Trophoblast cell (in vitro differentiated cells and primary cell): Measurements from ENCODE around the gene AP2A2.

ENCODE experiments used
- DNase-seq, 2 donors: peaks; one replicate each; pipeline ENCODE4 v3.0.0-alpha.2; 2016
- H2AFZ ChIP-seq: 2 replicates; pipeline ENCODE4 v1.6.1; 2013; ENCODE audit warnings: low read length, moderate library complexity, mild to moderate bottlenecking; ENCODE audit not compliant: insufficient read depth, poor library complexity
- H2AK5ac ChIP-seq: 2 replicates; pipeline ENCODE4 v1.6.1; 2013; ENCODE audit warnings: mild to moderate bottlenecking, low read length
- H2BK120ac ChIP-seq: 2 replicates; pipeline ENCODE4 v1.6.1; 2013; ENCODE audit warnings: low read length, mild to moderate bottlenecking, moderate library complexity; ENCODE audit not compliant: insufficient read depth, poor library complexity
- H2BK12ac ChIP-seq: 2 replicates; pipeline ENCODE4 v1.6.1; 2013; ENCODE audit warnings: mild to moderate bottlenecking, low read length, moderate library complexity
- H2BK5ac ChIP-seq: 2 replicates; pipeline ENCODE4 v1.6.1; 2013; ENCODE audit warnings: low read length, low read depth, moderate library complexity, mild to moderate bottlenecking; ENCODE audit not compliant: poor library complexity
- H3K14ac ChIP-seq: 2 replicates; pipeline ENCODE4 v1.6.1; 2013; ENCODE audit warnings: mild to moderate bottlenecking, low read length
- H3K18ac ChIP-seq: 2 replicates; pipeline ENCODE4 v1.6.1; 2013; ENCODE audit warnings: mild to moderate bottlenecking, low read length
- H3K23ac ChIP-seq: 2 replicates; pipeline ENCODE4 v1.6.1; 2013; ENCODE audit warnings: low read length
- H3K27ac ChIP-seq: 2 replicates; pipeline ENCODE4 v1.5.1; 2013; ENCODE audit warnings: low read depth, mild to moderate bottlenecking, inconsistent platforms, low read length, moderate library complexity
- H3K27me3 ChIP-seq: 2 replicates; pipeline ENCODE4 v1.6.1; 2013; ENCODE audit warnings: inconsistent platforms, mild to moderate bottlenecking, low read length, moderate library complexity; ENCODE audit not compliant: insufficient read depth
- H3K36me3 ChIP-seq, 2 experiments: 1 replicate in 1 of 2; 2 replicates in 1 of 2; pipeline ENCODE4 v1.6.1; 2013; ENCODE audit warnings: low read length in 2 of 2, mild to moderate bottlenecking in 2 of 2, moderate library complexity in 1 of 2; ENCODE audit not compliant: insufficient read depth in 2 of 2, control insufficient read depth in 1 of 2
- H3K4ac ChIP-seq: 2 replicates; pipeline ENCODE4 v1.6.1; 2013; ENCODE audit warnings: low read depth, mild to moderate bottlenecking, low read length, moderate library complexity
- H3K4me1 ChIP-seq, 2 experiments: 1 replicate in 1 of 2; 2 replicates in 1 of 2; pipeline ENCODE4 v1.6.1; 2013; ENCODE audit warnings: low read length in 2 of 2, mild to moderate bottlenecking in 2 of 2, moderate library complexity in 1 of 2; ENCODE audit not compliant: insufficient read depth in 2 of 2, control insufficient read depth in 1 of 2
- H3K4me2 ChIP-seq: 2 replicates; pipeline ENCODE4 v1.6.1; 2013; ENCODE audit warnings: inconsistent platforms, mild to moderate bottlenecking, low read length, moderate library complexity
- H3K4me3 ChIP-seq: 2 replicates; pipeline ENCODE4 v1.5.1; 2013; ENCODE audit warnings: mild to moderate bottlenecking, low read depth, low read length, inconsistent platforms
- H3K79me1 ChIP-seq: one replicate; pipeline ENCODE4 v1.6.1; 2013; ENCODE audit warnings: low read length
- H3K79me2 ChIP-seq: 2 replicates; pipeline ENCODE4 v1.6.1; 2013; ENCODE audit warnings: low read length, mild to moderate bottlenecking; ENCODE audit not compliant: control insufficient read depth, insufficient read depth, poor library complexity
- H3K9ac ChIP-seq: 2 replicates; pipeline ENCODE4 v1.6.1; 2013; ENCODE audit warnings: mild to moderate bottlenecking, low read length
- H3K9me3 ChIP-seq: 2 replicates; pipeline ENCODE4 v1.6.1; 2013; ENCODE audit warnings: low read depth, mild to moderate bottlenecking, control low read depth, inconsistent platforms, low read length; ENCODE audit not compliant: insufficient read depth
- H4K12ac ChIP-seq: 2 replicates; pipeline ENCODE4 v1.6.1; 2013; ENCODE audit warnings: low read depth, mild to moderate bottlenecking, low read length, moderate library complexity
- H4K8ac ChIP-seq: 2 replicates; pipeline ENCODE4 v1.6.1; 2013; ENCODE audit warnings: low read depth, mild to moderate bottlenecking, low read length, moderate library complexity
- H4K91ac ChIP-seq: one replicate; pipeline ENCODE4 v1.6.1; 2013; ENCODE audit warnings: low read depth, mild to moderate bottlenecking, low read length, moderate library complexity
- WGBS: extraction: QIAGEN DNeasy Blood & Tissue Kit; methylation state at CpG from one replicate; pipeline ENCODE4 v1.1.7; 2013; ENCODE audit warnings: missing lambda C conversion rate; ENCODE audit not compliant: insufficient read length, insufficient coverage; ENCODE audit errors: extremely low coverage; 5-methylcytosine and 5-hydroxymethylcytosine counted together

The AP2A2 gene

DNA sequence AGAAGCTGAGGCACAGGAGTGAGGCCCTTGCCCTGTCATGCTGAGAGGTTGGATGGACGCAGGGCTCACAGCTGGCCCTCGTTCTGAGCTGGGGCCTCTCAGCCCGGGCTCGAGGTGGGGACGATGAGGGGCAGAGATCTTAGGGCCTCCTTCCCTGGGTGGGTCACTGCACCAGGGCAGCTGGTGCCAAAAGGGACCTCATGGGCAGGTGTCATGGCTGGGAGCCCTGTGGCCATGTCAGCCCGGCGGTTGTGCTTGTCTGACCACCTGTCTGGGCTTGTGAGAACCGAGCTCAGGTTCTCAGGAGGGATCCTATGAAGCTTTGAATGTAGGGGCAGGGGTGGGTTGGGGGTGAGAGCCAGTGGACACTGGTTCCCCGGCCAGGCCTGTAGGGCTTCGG is 112.7 kb downstream of the AP2A2 start:
- H3K4me3 ChIP-seq = no peak overlapping the region
- H4K12ac ChIP-seq = no peak overlapping the region
- H2BK12ac ChIP-seq = no peak overlapping the region
- no peak overlapping the region for H4K91ac ChIP-seq
- H3K27me3 ChIP-seq = no peaks in the 10 kb centered on the region
- no peak overlapping the region for H3K23ac ChIP-seq
- H3K27ac ChIP-seq = no peak overlapping the region
- H3K18ac ChIP-seq = no peak overlapping the region
- no peak overlapping the region for H2AFZ ChIP-seq
- no peak overlapping the region for H3K4me2 ChIP-seq
- no peaks in the 10 kb centered on the region for H3K4me1 ChIP-seq
- no peak overlapping the region for H2BK5ac ChIP-seq
- H3K79me2 ChIP-seq = no peaks in the 10 kb centered on the region
- H3K9me3 ChIP-seq = peaks cover 6% of the 10 kb centered on the region
- no peak overlapping the region for H3K4ac ChIP-seq
- WGBS = no CpG with 5 or more reads among the region's 10 CpGs
- no peak overlapping the region for H4K8ac ChIP-seq
- no peaks in the 10 kb centered on the region for H3K36me3 ChIP-seq
- no peak overlapping the region for H3K14ac ChIP-seq
- DNase-seq = no peak
- no peaks in the 10 kb centered on the region for H3K79me1 ChIP-seq
- H2BK120ac ChIP-seq = no peak overlapping the region
- H2AK5ac ChIP-seq = no peak overlapping the region
- H3K9ac ChIP-seq = no peak overlapping the region

DNA sequence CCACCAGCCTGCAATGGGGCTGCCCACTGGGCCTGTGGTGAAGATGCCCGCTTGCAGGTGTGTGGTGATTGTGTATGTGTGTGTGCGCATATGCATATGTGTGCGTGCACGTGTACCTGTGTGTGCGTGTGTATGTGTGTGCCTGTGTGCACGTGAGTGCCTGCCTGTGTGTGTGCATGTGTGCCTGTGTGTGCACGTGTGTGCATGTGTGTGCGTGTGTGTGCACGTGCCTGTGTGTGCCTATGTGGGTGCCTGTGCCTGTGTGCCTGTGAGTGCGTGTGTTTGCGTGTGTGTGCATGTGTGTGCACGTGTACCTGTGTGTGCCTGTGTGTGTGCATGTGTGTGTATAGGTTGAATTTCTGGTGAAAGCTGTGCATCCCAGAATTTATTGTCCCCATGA is 113.3 kb downstream of the AP2A2 start:
- Histone ChIP-seq H3K18ac (no peak overlapping the region), H4K91ac (no peak overlapping the region), H3K79me2 (no peaks in the 10 kb centered on the region), H2AFZ (no peak overlapping the region), H3K4me2 (no peak overlapping the region), H4K12ac (no peak overlapping the region), H3K27me3 (no peaks in the 10 kb centered on the region), H3K9ac (no peak overlapping the region), H3K23ac (no peak overlapping the region), H3K36me3 (no peaks in the 10 kb centered on the region), H3K4me1 (no peaks in the 10 kb centered on the region), H3K4me3 (no peak overlapping the region), H3K27ac (no peak overlapping the region), H3K79me1 (no peaks in the 10 kb centered on the region), H2BK120ac (no peak overlapping the region), H2BK5ac (no peak overlapping the region), H4K8ac (no peak overlapping the region), H3K14ac (no peak overlapping the region), H3K4ac (no peak overlapping the region), H2BK12ac (no peak overlapping the region), H3K9me3 (peaks cover 6% of the 10 kb centered on the region), H2AK5ac (no peak overlapping the region)
- no CpG with 5 or more reads among the region's 12 CpGs for WGBS
- no peak for DNase-seq

GRCh38 chr11:1039481-1040427 is 114.1 kb downstream of the AP2A2 start:
- H3K79me2 ChIP-seq = no peaks in the 10 kb centered on the region
- no peaks in the 10 kb centered on the region for H3K27me3 ChIP-seq
- H3K79me1 ChIP-seq = no peaks in the 10 kb centered on the region
- H3K4ac ChIP-seq = no peak overlapping the region
- no peaks in the 10 kb centered on the region for H3K4me1 ChIP-seq
- no peak overlapping the region for H4K91ac ChIP-seq
- no peak overlapping the region for H2BK5ac ChIP-seq
- no peak overlapping the region for H2BK12ac ChIP-seq
- no CpG with 5 or more reads among the region's 32 CpGs for WGBS
- no peak overlapping the region for H3K23ac ChIP-seq
- no peak overlapping the region for H3K9ac ChIP-seq
- peaks cover 5% of the 10 kb centered on the region for H3K9me3 ChIP-seq
- H2AK5ac ChIP-seq = no peak overlapping the region
- no peak overlapping the region for H4K12ac ChIP-seq
- no peaks in the 10 kb centered on the region for H3K36me3 ChIP-seq
- no peak overlapping the region for H3K27ac ChIP-seq
- no peak overlapping the region for H2BK120ac ChIP-seq
- H3K14ac ChIP-seq = no peak overlapping the region
- H3K4me2 ChIP-seq = no peak overlapping the region
- H2AFZ ChIP-seq = no peak overlapping the region
- DNase-seq = no peak
- H3K18ac ChIP-seq = no peak overlapping the region
- no peak overlapping the region for H4K8ac ChIP-seq
- H3K4me3 ChIP-seq = no peak overlapping the region

DNA sequence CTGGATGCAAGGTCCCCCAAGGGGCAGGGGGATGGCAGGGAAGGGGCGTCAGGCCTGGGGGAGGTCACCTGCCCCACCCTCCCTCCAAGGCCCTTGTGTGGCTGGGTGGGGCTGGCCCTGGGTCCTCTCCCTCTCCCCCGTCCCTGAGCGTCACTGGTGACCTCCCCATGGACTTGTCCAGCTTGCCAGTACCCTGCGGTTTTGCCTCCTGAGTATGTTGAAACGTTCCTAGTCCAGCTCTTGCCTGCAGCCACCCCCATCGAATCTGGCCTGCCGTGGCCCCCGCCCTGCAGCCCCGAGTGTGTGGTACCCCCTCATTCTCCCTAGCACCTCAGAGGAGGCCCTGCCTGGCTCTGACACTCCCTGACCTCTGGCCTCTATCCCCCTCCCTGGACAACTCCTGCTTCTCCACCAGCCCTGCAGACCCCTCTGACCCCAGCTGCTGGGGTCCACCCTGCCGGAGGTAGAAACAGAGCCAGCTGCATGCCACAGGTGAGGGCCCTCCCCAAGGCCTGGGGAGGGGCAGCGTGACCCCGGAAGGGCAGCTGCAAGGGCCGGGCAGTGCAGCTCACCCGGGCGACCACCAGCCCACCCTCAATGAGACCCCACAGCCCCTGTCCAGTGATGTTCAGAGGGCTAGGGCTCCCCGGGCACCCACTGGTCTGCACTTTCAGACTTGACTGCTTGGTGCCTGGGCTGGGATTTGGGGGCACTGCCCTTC is 114.9 kb downstream of the AP2A2 start:
- Histone ChIP-seq H4K12ac (no peak overlapping the region), H3K4me3 (no peak overlapping the region), H2BK120ac (no peak overlapping the region), H4K8ac (no peak overlapping the region), H3K4me1 (no peaks in the 10 kb centered on the region), H2BK5ac (no peak overlapping the region), H2AFZ (no peak overlapping the region), H3K36me3 (no peaks in the 10 kb centered on the region), H3K4me2 (no peak overlapping the region), H3K27me3 (no peaks in the 10 kb centered on the region), H3K14ac (no peak overlapping the region), H4K91ac (no peak overlapping the region), H3K27ac (no peak overlapping the region), H2AK5ac (no peak overlapping the region), H3K79me1 (no peaks in the 10 kb centered on the region), H3K9me3 (peaks cover 4% of the 10 kb centered on the region), H3K79me2 (no peaks in the 10 kb centered on the region), H3K23ac (no peak overlapping the region), H3K4ac (no peak overlapping the region), H3K18ac (no peak overlapping the region), H2BK12ac (no peak overlapping the region), H3K9ac (no peak overlapping the region)
- whole genome bisulfite sequencing = no CpG with 5 or more reads among the region's 16 CpGs
- no peak for DNase-seq
